GM21447 (cell line): ENCODE measurements around the gene CSNK2A2.

Experiments used
- ATAC-seq: cut with Tn5 transposase; IDR thresholded peaks from one replicate; pipeline ENCODE4 v1.9.1; 2021; ENCODE audit not compliant: unreplicated experiment

Gene CSNK2A2

DNA sequence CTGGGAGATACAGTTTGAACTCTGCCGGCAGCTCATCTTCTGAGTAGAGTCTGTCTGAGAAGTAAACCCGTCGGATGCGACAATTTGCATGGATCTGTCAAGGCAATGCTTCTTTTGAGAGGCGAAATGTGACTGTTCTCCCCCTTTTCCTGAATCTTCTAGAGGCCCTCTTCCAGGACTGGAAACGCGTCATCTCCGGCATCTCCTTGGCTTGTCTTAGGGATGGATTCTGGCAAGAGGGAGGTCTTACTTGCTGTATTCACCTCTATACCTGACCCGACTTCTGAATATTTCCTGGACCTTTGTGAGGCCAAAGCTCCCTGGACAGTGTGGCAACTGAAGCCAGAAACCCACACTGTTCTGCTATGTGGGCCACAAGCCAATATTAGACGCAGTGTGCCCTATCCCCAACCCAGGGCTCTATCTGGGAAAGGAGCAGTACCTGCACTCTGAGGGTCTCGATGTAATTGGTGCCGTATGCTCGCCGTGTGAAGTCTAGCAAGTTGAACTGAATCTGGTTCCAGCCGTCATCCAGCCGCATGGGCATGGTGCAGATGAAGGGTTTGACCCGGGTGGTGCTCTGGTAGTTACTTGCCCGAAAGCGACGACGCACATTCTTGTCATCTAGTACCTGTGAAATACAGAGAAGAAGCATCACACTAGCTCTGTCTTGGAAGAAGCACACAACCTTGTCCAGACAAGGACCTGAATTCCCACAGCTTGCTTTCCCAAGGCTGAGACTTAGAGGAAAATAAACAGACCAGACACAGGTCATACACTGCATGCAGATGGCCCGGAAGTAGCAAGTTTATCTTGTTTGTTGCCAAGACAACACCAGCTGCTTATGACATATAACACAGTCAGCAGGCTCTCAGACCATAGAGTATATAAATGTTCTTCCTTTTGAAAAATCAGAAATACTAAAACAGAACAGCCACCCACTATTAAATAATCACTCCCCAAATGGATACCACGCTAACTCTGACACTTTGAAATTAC lies 82.8 kb downstream of the CSNK2A2 start:
- ATAC-seq: no peak

DNA sequence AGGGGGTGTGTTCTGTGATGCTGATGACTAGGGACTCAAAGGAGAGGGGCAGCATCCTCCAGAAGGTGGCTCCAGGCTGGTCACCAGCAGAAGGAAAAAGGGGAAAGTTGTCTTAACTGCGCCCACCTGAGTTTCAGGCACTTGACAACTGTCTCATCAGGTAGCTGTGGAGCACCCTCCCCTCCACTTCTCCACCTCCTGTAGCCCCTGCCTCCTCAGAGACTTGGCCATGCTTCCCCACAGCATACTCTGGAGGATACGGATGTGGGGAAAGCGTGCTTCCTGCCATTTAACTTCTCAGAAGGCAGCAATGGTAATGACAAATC lies 86.6 kb downstream of the CSNK2A2 start:
- no peak for ATAC-seq

DNA sequence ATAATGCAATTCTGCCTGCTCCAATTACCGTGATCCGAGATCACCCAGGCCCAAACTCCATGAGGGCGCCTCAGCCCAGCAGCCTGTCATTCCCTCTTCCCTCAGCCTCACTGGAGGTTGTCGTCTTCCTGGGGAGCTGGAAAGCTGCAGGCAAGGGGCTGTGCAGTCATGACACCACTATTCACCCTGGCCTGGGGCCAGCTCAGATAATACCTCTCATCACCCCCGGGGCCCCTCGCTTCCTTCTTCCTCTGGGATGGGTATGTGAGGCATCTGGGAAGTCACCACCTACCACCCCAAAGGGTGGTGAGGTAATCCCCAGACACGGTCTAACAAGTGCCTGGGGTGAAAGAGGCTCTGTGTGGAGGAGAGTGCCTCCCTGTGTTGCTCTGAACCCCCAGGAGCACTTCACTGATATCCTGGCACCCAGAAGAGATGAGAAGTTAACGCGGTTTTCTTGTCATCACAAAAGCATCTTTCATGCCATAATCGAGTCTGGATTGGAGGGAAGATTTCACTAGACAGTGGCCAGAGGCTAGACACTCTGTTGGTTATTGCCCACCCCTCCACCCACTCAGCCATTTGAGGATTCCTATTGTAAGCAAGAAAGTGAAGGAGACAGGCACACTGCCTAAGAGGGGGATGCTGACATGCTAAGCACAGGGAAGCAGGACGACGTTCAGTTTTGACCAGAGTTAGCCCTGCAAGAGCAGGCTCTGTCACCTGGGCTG lies 87.2 kb downstream of the CSNK2A2 start:
- ATAC-seq: no peak

DNA sequence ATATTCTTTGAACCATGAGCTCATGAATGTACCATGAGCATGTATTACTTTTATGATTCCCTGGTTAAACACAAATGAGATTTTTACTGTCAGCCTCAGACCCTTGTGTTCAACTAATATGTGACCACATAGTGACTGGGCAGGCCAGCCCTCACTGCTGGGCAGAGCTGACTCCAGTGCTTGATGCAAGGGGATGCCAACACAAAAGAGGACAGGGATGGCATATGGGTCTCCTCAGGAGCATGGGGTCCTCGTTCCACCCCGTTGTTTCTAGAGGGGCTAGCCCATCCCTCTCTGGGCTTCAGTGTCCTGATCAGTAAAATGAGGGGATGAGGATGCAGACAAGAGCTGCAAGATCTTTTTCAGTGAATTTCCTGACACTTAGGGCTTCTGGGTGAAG lies 88.0 kb downstream of the CSNK2A2 start:
- ATAC-seq: no peak

DNA sequence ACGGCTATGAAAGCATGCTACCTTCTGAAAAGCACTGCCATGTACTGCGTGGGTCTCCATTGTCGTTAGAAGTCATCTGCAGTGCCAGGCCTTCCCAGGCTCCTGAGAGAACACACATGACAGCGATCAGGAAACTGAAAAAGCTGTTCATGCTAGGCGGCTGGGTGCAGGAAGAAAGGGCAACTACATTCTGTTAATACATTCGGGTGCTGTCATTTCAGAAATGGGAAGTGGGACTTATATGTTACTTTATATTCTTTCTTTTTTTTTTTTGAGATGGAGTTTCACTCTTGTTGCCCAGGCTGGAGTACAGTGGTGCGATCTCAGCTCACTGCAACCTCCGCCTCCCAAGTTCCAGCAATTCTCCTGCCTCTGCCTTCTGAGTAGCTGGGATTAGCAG lies 88.6 kb downstream of the CSNK2A2 start:
- peak; percentile 68 for ATAC-seq
